Stomach (tissue), 9 donors: ENCODE measurements around the gene DPF1. TPM values are rescaled to one million over a fixed set of nuclear protein-coding genes. Genes with fewer than 3 reads are reported as not detected.

ENCODE experiments used
- DNase-seq, 2 donors: peaks; one replicate each; pipeline versions ENCODE4 v3.0.0 to v3.0.0-alpha.2; 2013 to 2019
- H3K27ac ChIP-seq, 5 donors: fragments of 200-600 bp in 4 of 5; sonication (generic) in 4 of 5; one replicate each; pipeline ENCODE4 v1.5.1; 2013 to 2019; ENCODE audit warnings: mild to moderate bottlenecking in 1 of 5, moderate library complexity in 1 of 5
- H3K27me3 ChIP-seq, 3 donors: fragments of 200-600 bp; sonication (generic); one replicate each; pipeline ENCODE4 v1.5.1; 2017 to 2019; ENCODE audit warnings: mixed run types in 1 of 3
- H3K36me3 ChIP-seq, 4 donors: fragments of 200-600 bp; sonication (generic); 1 replicate in 3 of 4; 2 replicates in 1 of 4; pipeline ENCODE4 v1.5.1; 2016 to 2019
- H3K4me1 ChIP-seq, 4 donors: fragments of 200-600 bp; sonication (generic); one replicate each; pipeline ENCODE4 v1.5.1; 2016 to 2019
- H3K4me3 ChIP-seq, 4 donors: fragments of 200-600 bp; sonication (generic) in 3 of 4; one replicate each; pipeline ENCODE4 v1.5.1; 2016 to 2019; ENCODE audit warnings: mild to moderate bottlenecking in 1 of 4
- H3K9me3 ChIP-seq, 4 donors: fragments of 200-600 bp; sonication (generic); one replicate each; pipeline ENCODE4 v1.5.1; 2016 to 2019
- EP300 ChIP-seq: sonication (generic); formaldehyde crosslinking; IDR thresholded peaks from one replicate; pipeline ENCODE4 v1.6.1; 2017; ENCODE audit warnings: antibody characterized with exemption
- POLR2A ChIP-seq, 4 donors: fragments of 450-650 bp; IDR thresholded peaks; one replicate each; pipeline ENCODE4 v1.6.1; 2016; ENCODE audit warnings: antibody characterized with exemption in 4 of 4, control low read depth in 2 of 4, mild to moderate bottlenecking in 1 of 4, moderate library complexity in 1 of 4
- POLR2AphosphoS5 ChIP-seq, 3 donors: sonication (generic); formaldehyde crosslinking; IDR thresholded peaks; one replicate each; pipeline ENCODE4 v1.6.1; 2016; ENCODE audit warnings: antibody characterized with exemption in 3 of 3
- whole genome bisulfite sequencing, 5 donors: extraction: QIAGEN DNeasy Blood & Tissue Kit in 3 of 5; methylation state at CpG; one replicate each; pipeline versions ENCODE4 v1.1.5 to v1.1.7; 2013 to 2018; 5-methylcytosine and 5-hydroxymethylcytosine counted together
- intact Hi-C: fragments of 100-400 bp; cut with DNase I; formaldehyde crosslinking; loops from one replicate; pipeline ENCODE4 v1.15.1; 2023; ENCODE audit warnings: low total_unique reads
- polyA plus RNA-seq, 3 donors: library from polyadenylated mRNA; stranded (reverse); fragments of 200-250 nt; gene quantifications; one replicate each; pipeline ENCODE4 v1.2.3, GENCODE V29; 2013
- total RNA-seq, 5 donors: library from RNA; depleted of rRNA; stranded (reverse); fragments of >200 nt; gene quantifications; one replicate each; pipeline versions ENCODE4 v1.1.0 to v1.2.3, GENCODE V29; 2014 to 2016
- TF ChIP-seq, protein P1 (sequence below), 7 experiments: fragments of 450-650 bp in 4 of 7; fragments of 200-600 bp in 3 of 7; sonication (generic) in 3 of 7; IDR thresholded peaks; one replicate each; pipeline ENCODE4 v1.5.1; 2016 to 2019; ENCODE audit warnings: antibody characterized with exemption in 7 of 7, control low read depth in 2 of 7, mild to moderate bottlenecking in 1 of 7
- donor health status: healthy with polysubstance abuse.
- donor health status: Bipolar disorder and iron deficiency.
- donor health status: healthy.

The DPF1 gene
- total and polyA plus RNA-seq, 8 donors, result 0.12 to 0.43 TPM; not detected in 6

DNA sequence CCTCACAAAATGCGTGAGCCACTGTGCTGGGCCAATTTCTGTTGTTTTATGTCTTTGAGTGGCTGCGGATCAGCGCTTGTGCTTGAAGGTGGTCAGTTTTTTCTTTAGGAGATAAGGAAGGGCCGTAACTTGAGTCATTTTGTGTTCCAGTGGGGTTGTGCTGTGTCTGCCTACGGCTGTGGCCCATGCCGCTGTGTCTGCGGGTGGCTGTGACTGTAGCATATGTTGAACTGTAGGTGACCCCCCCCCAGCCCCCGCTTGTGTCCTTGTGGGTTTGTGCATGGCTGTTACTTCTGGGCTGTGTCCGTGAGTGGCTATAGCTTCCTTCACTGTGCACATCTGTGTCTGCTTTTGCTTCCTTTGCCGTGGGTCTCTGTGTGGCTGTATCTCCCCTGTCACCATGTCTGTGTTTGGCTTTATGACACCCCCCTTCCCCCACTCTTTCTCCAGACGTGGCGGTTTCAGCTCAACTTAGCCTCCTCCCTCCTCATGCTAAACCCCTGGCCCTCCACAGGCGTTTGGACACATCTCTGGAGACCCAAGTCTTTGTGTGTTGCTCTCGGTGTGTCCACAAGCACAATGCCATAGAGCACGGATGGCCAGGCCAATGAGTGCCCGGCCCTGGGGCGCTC is 31.5 kb upstream of the DPF1 start:
- WGBS, 5 donors, result 47 to 60% (median 54%) methylated on average over 11 to 17 of the region's 17 CpGs
- DNase-seq, result peak in 1 of 2 donors; percentile 54
- Histone ChIP-seq H3K27ac (peak overlapping the region; percentile 23 to 92 (median 89)), H3K4me3 (peak overlapping the region; percentile 55 to 58 (median 57)), H3K36me3 (no peaks in the 10 kb centered on the region), H3K4me1 (peaks cover 19 to 59% (median 43%) of the 10 kb centered on the region in 4 donors), H3K27me3 (peaks cover 0 to 26% (median 12%) of the 10 kb centered on the region in 3 donors), H3K9me3 (no peaks in the 10 kb centered on the region)
- intact Hi-C loops, result no loop called here
- TF ChIP-seq, protein P1, sequence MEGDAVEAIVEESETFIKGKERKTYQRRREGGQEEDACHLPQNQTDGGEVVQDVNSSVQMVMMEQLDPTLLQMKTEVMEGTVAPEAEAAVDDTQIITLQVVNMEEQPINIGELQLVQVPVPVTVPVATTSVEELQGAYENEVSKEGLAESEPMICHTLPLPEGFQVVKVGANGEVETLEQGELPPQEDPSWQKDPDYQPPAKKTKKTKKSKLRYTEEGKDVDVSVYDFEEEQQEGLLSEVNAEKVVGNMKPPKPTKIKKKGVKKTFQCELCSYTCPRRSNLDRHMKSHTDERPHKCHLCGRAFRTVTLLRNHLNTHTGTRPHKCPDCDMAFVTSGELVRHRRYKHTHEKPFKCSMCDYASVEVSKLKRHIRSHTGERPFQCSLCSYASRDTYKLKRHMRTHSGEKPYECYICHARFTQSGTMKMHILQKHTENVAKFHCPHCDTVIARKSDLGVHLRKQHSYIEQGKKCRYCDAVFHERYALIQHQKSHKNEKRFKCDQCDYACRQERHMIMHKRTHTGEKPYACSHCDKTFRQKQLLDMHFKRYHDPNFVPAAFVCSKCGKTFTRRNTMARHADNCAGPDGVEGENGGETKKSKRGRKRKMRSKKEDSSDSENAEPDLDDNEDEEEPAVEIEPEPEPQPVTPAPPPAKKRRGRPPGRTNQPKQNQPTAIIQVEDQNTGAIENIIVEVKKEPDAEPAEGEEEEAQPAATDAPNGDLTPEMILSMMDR (IDR thresholded peaks at IDR 0.05), result no peak
- no peak for TF ChIP-seq POLR2AphosphoS5 (IDR thresholded peaks at IDR 0.05)
- TF ChIP-seq POLR2A (IDR thresholded peaks at IDR 0.05), result no peak
- TF ChIP-seq EP300, result no peak

DNA sequence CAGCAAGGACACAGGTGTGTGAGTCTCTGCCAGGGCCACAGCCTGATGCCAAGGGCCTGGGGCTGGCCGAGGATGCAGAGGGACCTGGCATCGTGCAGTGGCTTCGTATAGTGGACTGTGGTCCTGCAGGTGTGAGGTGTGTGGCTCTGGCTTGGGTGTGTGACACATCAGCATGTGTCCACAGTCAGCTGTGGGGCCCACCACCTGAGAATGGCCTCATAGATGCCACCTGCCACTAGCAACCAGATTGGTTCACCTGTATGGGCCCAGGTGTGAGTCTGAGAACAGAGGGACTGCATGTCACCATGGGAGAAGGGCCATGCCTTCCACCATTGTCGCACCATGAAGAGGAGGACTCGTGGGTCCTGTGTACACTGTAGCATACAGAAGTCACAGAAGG is 29.8 kb upstream of the DPF1 start:
- peak overlapping the region; percentile 73 to 92 (median 89) for H3K27ac ChIP-seq
- H3K4me1 ChIP-seq, result peaks cover 23 to 73% (median 48%) of the 10 kb centered on the region in 4 donors
- intact Hi-C loops, result no loop called here
- H3K4me3 ChIP-seq, result peak overlapping the region; percentile 26 to 57 (median 40)
- H3K9me3 ChIP-seq, result no peaks in the 10 kb centered on the region
- H3K27me3 ChIP-seq, result peaks cover 0 to 26% (median 12%) of the 10 kb centered on the region in 3 donors
- WGBS, 5 donors, result 55 to 86% (median 85%) methylated on average over 4 to 5 of the region's 5 CpGs
- DNase-seq, result no peak
- no peak for TF ChIP-seq POLR2AphosphoS5 (IDR thresholded peaks at IDR 0.05)
- TF ChIP-seq EP300, result no peak
- no peak for TF ChIP-seq POLR2A (IDR thresholded peaks at IDR 0.05)
- TF ChIP-seq, protein P1 (IDR thresholded peaks at IDR 0.05), result no peak
- no peaks in the 10 kb centered on the region for H3K36me3 ChIP-seq

DNA sequence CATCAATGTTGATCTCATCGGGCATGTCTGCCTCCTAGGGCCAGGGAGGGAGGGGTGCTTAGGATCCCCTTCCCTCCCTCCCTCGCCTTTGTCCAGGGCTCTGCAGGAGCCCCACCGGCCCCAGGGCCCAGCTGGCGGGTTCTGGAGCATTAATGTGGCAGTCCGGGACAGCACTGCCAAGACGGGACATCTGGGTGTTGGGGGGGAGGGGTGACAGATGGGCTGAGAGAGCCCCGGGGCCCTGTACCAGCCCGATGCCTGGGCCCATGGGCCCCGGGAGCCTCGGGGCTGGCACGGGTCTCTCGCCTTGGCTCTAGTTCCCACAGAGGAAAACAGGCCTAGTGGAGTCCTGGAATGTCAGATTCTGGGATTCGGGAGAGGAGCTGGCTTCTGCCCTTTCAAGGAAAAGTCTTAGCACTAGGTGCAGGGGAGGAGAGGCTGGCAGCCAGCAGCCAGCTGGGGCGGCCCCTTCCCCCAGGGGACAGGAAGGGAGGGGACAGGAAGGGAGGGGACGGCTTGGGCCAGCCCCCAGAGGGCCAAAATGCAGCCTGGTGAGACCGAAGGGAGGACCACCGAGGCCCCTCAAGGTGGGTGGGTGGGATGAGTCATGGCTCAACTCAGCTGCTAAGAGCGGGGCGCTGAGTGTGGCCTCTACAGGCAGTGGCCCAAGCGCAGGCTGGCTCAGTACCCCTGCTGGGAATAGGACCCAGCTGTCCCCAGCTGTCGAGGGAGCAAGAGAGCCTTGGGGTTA is 29.1 kb upstream of the DPF1 start:
- H3K4me3 ChIP-seq, result peak overlapping the region; percentile 26 to 57 (median 40)
- H3K27me3 ChIP-seq, result peaks cover 0 to 26% (median 12%) of the 10 kb centered on the region in 3 donors
- peak overlapping the region; percentile 73 to 92 (median 89) for H3K27ac ChIP-seq
- no peaks in the 10 kb centered on the region for H3K9me3 ChIP-seq
- WGBS, 5 donors, result 51 to 70% (median 53%) methylated on average over 19 to 21 of the region's 21 CpGs
- TF ChIP-seq, protein P1 (IDR thresholded peaks at IDR 0.05), result no peak
- TF ChIP-seq POLR2A (IDR thresholded peaks at IDR 0.05) (no peak), POLR2AphosphoS5 (IDR thresholded peaks at IDR 0.05) (peak in 1 of 3 donors; percentile 43), EP300 (peak; percentile 8)
- peak; percentile 42 to 62 for DNase-seq
- no peaks in the 10 kb centered on the region for H3K36me3 ChIP-seq
- H3K4me1 ChIP-seq, result peaks cover 23 to 79% (median 53%) of the 10 kb centered on the region in 4 donors
- intact Hi-C loops, result no loop called here

DNA sequence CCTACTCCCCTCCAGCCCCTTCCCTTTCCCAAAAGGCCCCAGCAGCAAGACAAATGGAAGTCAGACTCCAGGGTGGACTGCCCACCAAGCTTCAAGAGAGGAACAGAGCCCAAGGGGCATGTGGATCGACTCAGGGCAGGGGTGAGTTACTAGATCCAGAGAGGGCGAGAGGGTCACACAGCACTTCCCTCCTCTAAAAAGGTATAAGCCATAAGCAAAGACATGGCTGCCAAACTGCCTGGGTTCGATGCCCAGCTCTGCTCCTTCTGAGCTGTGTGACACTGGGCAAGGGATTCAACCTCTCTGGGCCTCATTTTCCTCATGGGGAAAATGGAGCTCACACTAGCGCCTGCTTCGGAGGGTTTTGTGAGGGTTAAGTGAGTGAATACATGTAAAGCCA is 28.4 kb upstream of the DPF1 start:
- no peaks in the 10 kb centered on the region for H3K36me3 ChIP-seq
- peak overlapping the region; percentile 26 to 57 (median 40) for H3K4me3 ChIP-seq
- peak overlapping the region; percentile 63 to 92 (median 89) for H3K27ac ChIP-seq
- 70 to 91% (median 85%) methylated on average over 3 to 5 of the region's 5 CpGs for WGBS, 5 donors
- intact Hi-C loops, result no loop called here
- TF ChIP-seq EP300 (no peak), POLR2A (IDR thresholded peaks at IDR 0.05) (no peak), POLR2AphosphoS5 (IDR thresholded peaks at IDR 0.05) (no peak)
- TF ChIP-seq, protein P1 (IDR thresholded peaks at IDR 0.05), result no peak
- no peaks in the 10 kb centered on the region for H3K9me3 ChIP-seq
- H3K4me1 ChIP-seq, result peaks cover 30 to 86% (median 57%) of the 10 kb centered on the region in 4 donors
- no peak for DNase-seq
- peaks cover 0 to 25% (median 12%) of the 10 kb centered on the region in 3 donors for H3K27me3 ChIP-seq
